GM18873 (cell line): ENCODE data around the gene CPNE5.

Experiments
- ATAC-seq: cut with Tn5 transposase; IDR thresholded peaks from one replicate; pipeline ENCODE4 v1.9.1; 2021; ENCODE audit warnings: mild to moderate bottlenecking, moderate library complexity, moderate number of reproducible peaks; ENCODE audit not compliant: unreplicated experiment, low FRiP score

Gene CPNE5

DNA sequence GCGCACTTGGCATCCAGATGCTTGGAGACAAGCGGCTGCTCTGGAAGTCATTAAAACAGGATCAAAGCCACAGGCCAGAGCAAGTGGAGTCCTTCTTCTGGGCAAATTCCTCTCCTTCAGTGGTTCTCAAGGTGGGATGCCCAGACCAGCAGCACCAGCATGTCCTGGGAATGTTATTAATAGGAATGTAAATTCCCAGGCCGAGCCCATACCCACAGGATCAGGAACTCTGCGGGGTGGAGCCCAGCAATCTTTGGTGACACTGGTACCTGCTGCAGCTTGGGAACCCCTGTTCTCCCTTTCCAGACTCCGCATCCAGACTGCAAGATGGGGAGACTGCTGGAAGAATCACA lies 44.6 kb downstream of the CPNE5 start:
- ATAC-seq, result no peak

- no peak for ATAC-seq
Measured at GRCh38 chr6:36793913-36794712, 45.1 kb downstream of the CPNE5 start.

DNA sequence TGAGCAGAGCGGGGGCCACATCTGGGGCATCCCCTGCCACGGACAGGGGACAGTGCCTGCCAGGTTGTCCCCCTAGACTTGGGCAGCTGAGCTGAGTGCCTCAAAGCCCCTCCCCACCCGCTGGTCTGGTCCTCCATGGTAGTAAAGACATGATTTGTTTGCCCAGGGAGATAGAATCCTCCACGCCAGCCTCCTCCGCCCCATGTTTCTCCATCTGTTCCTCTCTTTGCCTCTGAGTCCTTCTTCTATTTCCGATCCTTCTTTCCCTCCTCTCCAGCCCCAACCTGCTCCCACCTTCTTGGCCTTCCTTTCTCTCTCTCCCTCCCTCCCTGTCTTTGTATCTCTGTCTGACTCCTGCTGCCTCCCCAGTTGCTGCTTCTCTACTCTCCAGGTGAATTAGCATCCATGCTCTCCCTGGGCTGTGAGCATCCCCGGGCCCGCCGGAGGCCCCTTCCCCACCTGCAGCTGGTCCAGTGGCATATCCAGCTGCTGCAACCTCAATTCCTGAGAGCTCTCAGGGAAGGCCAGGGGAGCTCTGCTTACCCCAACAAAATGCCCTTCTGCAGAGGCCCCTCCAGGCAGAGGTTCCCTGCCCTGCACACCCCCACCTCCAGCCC lies 45.8 kb downstream of the CPNE5 start:
- no peak for ATAC-seq

DNA sequence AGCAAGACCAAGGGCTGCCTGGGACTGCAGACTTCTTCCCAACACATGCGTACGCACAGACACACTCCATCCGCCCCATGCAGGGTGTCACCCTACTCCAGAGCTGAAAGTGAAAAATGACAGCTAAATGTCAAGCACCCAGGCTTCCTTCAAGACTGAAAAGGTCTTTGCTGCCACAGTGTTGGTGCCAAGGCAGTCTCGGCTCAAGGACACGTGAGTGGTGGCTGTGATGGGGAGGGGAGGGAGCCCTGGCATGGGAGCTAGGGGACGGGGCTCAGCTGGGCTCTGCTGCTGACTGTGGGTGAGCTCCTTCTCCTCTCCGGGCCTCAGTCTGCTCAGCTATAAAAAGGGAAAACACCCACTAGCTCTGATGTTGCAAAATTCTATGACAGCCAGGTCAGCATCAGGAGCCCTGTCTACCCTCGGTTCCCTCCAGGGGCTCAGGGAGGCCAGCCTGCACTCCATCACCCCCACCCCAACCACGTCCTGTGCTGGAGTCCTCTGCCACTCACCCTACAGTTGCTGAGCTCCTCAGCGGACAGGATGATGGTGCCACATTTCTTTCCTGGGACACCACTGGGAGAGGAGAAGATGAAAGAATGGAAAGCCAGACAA lies 47.6 kb downstream of the CPNE5 start:
- ATAC-seq, result no peak

- ATAC-seq, result no peak
Measured at GRCh38 chr6:36791085-36791484, 48.2 kb downstream of the CPNE5 start.

GRCh38 chr6:36788768-36789167 lies 50.5 kb downstream of the CPNE5 start:
- ATAC-seq, result no peak

- ATAC-seq, result no peak
Measured at GRCh38 chr6:36788186-36788585, 51.1 kb downstream of the CPNE5 start.

GRCh38 chr6:36787210-36787609 lies 52.0 kb downstream of the CPNE5 start:
- ATAC-seq, result no peak

DNA sequence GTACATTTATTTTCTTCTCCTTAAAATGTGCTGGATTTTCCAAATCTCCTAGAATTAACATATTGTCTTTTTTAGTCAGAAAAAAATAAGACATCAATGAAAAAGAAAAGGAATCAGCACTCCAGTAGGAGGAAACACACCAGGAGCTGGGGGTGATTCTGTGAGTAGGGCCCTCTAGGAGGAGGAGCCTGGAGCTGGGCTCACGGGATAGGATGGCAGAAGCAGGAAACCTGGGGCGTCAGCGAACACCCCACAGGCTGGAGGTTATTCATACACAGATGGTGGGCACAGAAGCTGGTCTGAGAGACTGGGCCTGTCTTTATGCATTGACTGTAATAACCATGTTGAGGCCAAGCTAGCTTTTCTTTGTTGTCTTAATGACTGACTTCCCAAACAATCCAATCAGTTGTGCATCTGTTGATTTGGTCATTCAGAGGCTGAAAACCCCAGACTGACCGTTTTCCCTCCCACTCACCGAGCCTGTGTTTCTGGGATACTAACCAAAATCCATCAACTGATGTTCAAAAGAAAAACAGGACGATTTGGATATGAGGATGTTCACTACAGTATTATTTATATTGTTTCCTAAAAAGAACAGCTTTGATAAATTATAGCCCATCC lies 53.1 kb downstream of the CPNE5 start:
- no peak for ATAC-seq

- no peak for ATAC-seq
Measured at GRCh38 chr6:36784376-36784636, 54.9 kb downstream of the CPNE5 start.

- ATAC-seq, result no peak
Measured at GRCh38 chr6:36783603-36784375, 55.5 kb downstream of the CPNE5 start.

GRCh38 chr6:36781669-36782068 lies 57.6 kb downstream of the CPNE5 start:
- no peak for ATAC-seq

- no peak for ATAC-seq
Measured at GRCh38 chr6:36780442-36781177, 58.6 kb downstream of the CPNE5 start.

DNA sequence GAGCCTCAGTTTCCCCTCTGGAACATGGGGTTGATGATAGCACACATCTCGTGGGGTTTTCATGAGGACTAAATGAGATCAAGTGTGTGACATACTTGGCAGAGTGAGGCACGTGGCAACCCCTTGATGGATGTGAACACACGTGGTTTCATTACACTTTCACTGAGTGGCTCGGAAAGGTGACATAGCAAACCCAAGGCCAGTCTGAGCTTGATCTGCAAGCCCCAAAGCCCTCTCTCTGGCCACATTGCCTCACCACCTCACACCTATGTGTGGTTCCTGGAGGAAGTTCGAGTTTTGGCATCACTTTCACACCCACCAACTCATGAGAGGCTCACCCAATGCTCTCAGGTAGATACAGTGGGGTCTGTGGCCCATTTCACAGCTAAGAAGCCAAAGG lies 60.0 kb downstream of the CPNE5 start:
- ATAC-seq, result no peak

DNA sequence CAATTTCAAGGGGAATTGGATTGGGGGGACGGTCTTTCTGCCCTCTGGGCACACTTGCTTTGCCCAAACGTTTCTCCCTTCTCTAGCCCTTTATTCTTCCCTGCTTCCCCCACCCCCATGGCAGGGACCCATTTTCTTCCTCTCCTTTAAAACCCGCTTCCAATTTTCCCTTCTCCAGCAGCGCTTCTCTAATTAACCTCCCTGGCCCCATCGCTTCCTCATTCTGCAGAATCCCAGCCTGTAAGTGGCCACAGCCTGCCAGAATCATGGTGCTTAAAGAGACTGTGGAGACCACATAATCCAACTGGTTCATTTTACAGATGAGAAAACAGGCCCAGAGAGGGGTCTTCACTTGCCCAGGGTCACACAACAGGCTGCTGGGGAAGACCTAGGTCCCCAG lies 61.4 kb downstream of the CPNE5 start:
- no peak for ATAC-seq

GRCh38 chr6:36776167-36776566 lies 63.1 kb downstream of the CPNE5 start:
- ATAC-seq, result no peak

GRCh38 chr6:36774331-36774730 lies 64.9 kb downstream of the CPNE5 start:
- ATAC-seq, result no peak

GRCh38 chr6:36772397-36772796 lies 66.8 kb downstream of the CPNE5 start:
- ATAC-seq, result no peak

DNA sequence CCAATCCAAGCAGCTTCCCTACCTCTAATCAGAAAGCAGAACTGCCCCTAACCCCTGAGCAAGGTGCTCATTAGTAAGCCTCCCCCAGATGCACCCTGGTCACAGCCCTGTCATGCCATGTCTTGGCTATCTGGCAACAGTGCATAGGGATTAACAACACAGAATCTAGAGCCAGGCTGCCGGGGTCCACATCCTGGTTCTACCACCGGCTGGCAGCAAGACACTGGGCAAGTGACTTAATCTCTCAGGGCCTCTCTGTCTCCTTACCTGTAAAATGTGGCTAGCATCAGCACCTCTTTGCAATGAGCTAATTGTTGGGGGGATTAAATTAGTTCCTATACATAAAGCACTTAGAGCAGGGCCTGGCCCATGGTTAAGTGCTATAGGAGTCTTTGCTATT lies 68.1 kb downstream of the CPNE5 start:
- no peak for ATAC-seq
